Suprapubic skin (tissue), 4 donors: Measurements from ENCODE around the gene CCS. TPM values are rescaled to one million over a fixed set of nuclear protein-coding genes. Genes with fewer than 3 reads are reported as not detected.

Experiments used
- DNase-seq, 2 donors: peaks; one replicate each; pipeline ENCODE4 v3.0.0-alpha.2; 2019; ENCODE audit warnings: low spot score in 2 of 2
- H3K27ac ChIP-seq: fragments of 200-600 bp; sonication (generic); one replicate; pipeline ENCODE4 v1.5.1; 2019
- H3K27me3 ChIP-seq: fragments of 200-600 bp; sonication (generic); one replicate; pipeline ENCODE4 v1.5.1; 2019
- H3K36me3 ChIP-seq: fragments of 200-600 bp; sonication (generic); one replicate; pipeline ENCODE4 v1.5.1; 2019
- H3K4me1 ChIP-seq: fragments of 200-600 bp; sonication (generic); one replicate; pipeline ENCODE4 v1.5.1; 2019
- H3K4me3 ChIP-seq: fragments of 200-600 bp; sonication (generic); one replicate; pipeline ENCODE4 v1.5.1; 2019; ENCODE audit warnings: mild to moderate bottlenecking
- H3K9me3 ChIP-seq: fragments of 200-600 bp; sonication (generic); one replicate; pipeline ENCODE4 v1.5.1; 2019
- EP300 ChIP-seq: sonication (generic); formaldehyde crosslinking; IDR thresholded peaks from one replicate; pipeline ENCODE4 v1.6.1; 2017; ENCODE audit warnings: antibody characterized with exemption
- POLR2A ChIP-seq, 2 donors: fragments of 450-650 bp; IDR thresholded peaks; one replicate each; pipeline ENCODE4 v1.6.1; 2017; ENCODE audit warnings: antibody characterized with exemption in 2 of 2, mild to moderate bottlenecking in 2 of 2, moderate library complexity in 2 of 2
- POLR2AphosphoS5 ChIP-seq, 3 donors: sonication (generic); formaldehyde crosslinking; IDR thresholded peaks; one replicate each; pipeline ENCODE4 v1.6.1; 2017; ENCODE audit warnings: antibody characterized with exemption in 3 of 3
- WGBS: methylation state at CpG from one replicate; pipeline ENCODE4 v1.1.5; 2018; 5-methylcytosine and 5-hydroxymethylcytosine counted together
- total RNA-seq, 4 donors: library from RNA; depleted of rRNA; stranded (reverse); fragments of >200 nt; gene quantifications; one replicate each; pipeline ENCODE4 v1.1.0, GENCODE V29; 2016
- TF ChIP-seq, protein P1 (sequence below), 2 donors: fragments of 200-600 bp in 1 of 2; fragments of 450-650 bp in 1 of 2; sonication (generic) in 1 of 2; IDR thresholded peaks; one replicate each; pipeline ENCODE4 v1.5.1; 2016 to 2019; ENCODE audit warnings: antibody characterized with exemption in 2 of 2, mild to moderate bottlenecking in 1 of 2, moderate library complexity in 1 of 2

CCS gene
- total RNA-seq, 4 donors from 2014 or later, result 14.1 to 36.3 (median 20.2) TPM

DNA sequence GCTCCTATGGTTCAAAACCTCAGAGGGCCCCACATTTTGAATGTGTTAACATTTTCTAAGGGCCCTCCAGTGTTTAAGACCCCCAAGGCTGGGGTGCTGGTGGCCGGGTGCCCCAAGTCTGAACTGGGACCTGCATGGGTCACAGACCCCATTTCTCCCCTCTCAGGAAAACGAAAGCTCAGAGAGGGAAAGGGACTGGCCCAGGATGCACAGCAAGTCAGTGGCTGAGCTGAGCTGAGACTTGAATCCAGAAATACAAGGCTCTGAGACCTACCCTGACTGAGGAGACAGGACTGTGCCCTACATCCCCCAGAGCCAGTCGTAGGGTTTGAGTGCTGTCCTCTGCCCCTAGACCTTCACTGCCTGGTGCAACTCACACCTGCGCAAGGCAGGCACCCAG lies 42.1 kb upstream of the CCS start:
- Histone ChIP-seq H3K27ac (no peak overlapping the region), H3K4me3 (no peak overlapping the region), H3K27me3 (no peaks in the 10 kb centered on the region), H3K9me3 (no peaks in the 10 kb centered on the region), H3K4me1 (peaks cover 7% of the 10 kb centered on the region), H3K36me3 (no peaks in the 10 kb centered on the region)
- WGBS, result 88% methylated on average over 4 of the region's 4 CpGs
- DNase-seq, result no peak
- TF ChIP-seq, protein P1, sequence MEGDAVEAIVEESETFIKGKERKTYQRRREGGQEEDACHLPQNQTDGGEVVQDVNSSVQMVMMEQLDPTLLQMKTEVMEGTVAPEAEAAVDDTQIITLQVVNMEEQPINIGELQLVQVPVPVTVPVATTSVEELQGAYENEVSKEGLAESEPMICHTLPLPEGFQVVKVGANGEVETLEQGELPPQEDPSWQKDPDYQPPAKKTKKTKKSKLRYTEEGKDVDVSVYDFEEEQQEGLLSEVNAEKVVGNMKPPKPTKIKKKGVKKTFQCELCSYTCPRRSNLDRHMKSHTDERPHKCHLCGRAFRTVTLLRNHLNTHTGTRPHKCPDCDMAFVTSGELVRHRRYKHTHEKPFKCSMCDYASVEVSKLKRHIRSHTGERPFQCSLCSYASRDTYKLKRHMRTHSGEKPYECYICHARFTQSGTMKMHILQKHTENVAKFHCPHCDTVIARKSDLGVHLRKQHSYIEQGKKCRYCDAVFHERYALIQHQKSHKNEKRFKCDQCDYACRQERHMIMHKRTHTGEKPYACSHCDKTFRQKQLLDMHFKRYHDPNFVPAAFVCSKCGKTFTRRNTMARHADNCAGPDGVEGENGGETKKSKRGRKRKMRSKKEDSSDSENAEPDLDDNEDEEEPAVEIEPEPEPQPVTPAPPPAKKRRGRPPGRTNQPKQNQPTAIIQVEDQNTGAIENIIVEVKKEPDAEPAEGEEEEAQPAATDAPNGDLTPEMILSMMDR (IDR thresholded peaks at IDR 0.05), result no peak
- TF ChIP-seq POLR2AphosphoS5 (IDR thresholded peaks at IDR 0.05) (no peak), POLR2A (IDR thresholded peaks at IDR 0.05) (no peak), EP300 (no peak)

DNA sequence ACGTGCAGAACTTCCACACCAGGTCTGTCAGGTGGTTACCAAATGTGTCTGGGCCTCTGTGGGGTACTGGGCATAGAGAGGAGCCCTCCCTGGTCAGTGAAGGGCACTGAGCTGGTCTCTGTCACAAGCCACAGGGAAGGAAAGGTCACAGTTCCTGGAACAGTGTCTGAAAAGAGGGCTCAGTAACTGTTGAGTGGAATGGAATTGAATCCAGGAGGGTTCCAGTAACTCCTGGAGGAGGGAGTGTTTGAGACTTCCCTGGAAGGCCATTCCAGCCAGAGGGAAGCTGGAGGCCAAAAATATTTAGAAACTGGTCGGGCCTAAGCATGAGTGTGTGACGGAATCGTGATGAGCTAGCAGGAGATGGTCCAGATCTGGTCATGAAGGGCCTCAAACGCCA lies 38.4 kb upstream of the CCS start:
- DNase-seq, result no peak
- Histone ChIP-seq H3K4me3 (no peak overlapping the region), H3K27me3 (peaks cover 9% of the 10 kb centered on the region), H3K27ac (no peak overlapping the region), H3K9me3 (no peaks in the 10 kb centered on the region), H3K36me3 (no peaks in the 10 kb centered on the region), H3K4me1 (peaks cover 9% of the 10 kb centered on the region)
- 91% methylated on average over 4 of the region's 5 CpGs for WGBS
- no peak for TF ChIP-seq POLR2A (IDR thresholded peaks at IDR 0.05)
- TF ChIP-seq, protein P1 (IDR thresholded peaks at IDR 0.05), result no peak
- TF ChIP-seq EP300, result no peak
- TF ChIP-seq POLR2AphosphoS5 (IDR thresholded peaks at IDR 0.05), result no peak

DNA sequence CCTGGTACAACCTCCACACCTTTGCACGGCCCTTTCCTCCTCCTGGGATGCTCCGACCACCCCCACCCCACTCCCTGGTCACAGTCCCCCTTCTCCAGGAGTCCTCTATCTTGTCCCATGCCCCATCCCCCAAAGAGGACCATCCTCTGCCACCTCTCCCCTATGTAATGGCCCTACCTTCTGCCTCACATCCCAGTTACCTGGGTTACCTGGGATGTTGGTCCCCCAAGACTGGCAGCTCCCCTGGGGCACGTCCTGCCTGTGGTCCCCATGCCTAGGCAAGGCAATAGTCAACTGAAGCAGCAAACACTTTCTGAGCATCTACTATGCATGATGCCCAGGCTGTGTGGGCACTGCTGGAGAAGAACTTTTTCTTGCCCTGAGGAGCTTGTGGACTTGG lies 37.6 kb upstream of the CCS start:
- no peaks in the 10 kb centered on the region for H3K9me3 ChIP-seq
- no peaks in the 10 kb centered on the region for H3K36me3 ChIP-seq
- peaks cover 9% of the 10 kb centered on the region for H3K27me3 ChIP-seq
- H3K4me3 ChIP-seq, result no peak overlapping the region
- no peak overlapping the region for H3K27ac ChIP-seq
- H3K4me1 ChIP-seq, result peaks cover 10% of the 10 kb centered on the region
- WGBS, result 86% methylated on average over 3 of the region's 3 CpGs
- TF ChIP-seq, protein P1 (IDR thresholded peaks at IDR 0.05), result no peak
- no peak for TF ChIP-seq POLR2A (IDR thresholded peaks at IDR 0.05)
- no peak for TF ChIP-seq POLR2AphosphoS5 (IDR thresholded peaks at IDR 0.05)
- TF ChIP-seq EP300, result no peak
- no peak for DNase-seq

DNA sequence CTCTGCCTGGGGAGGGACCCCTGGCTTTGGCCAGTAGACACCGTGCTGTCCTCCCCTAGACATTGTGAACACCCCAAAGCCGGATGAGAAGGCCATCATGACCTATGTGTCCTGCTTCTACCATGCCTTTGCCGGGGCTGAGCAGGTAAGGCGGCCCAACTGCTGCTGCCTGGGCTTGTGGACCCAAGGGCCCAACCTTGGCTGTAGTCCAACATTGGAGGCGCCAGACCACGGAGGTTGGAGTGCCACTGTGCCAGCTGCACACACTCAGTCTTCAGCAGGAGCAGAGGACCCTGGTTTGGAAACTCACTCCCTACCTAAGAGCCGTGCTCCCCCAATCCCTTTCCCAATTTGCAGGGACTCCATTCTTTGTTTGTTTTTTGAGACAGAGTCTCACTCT lies 36.9 kb upstream of the CCS start:
- H3K9me3 ChIP-seq, result no peaks in the 10 kb centered on the region
- peaks cover 9% of the 10 kb centered on the region for H3K27me3 ChIP-seq
- no peak overlapping the region for H3K4me3 ChIP-seq
- no peaks in the 10 kb centered on the region for H3K36me3 ChIP-seq
- H3K4me1 ChIP-seq, result peaks cover 10% of the 10 kb centered on the region
- no peak for DNase-seq
- 75% methylated on average over 3 of the region's 7 CpGs for WGBS
- no peak for TF ChIP-seq EP300
- TF ChIP-seq, protein P1 (IDR thresholded peaks at IDR 0.05), result no peak
- no peak for TF ChIP-seq POLR2A (IDR thresholded peaks at IDR 0.05)
- no peak for TF ChIP-seq POLR2AphosphoS5 (IDR thresholded peaks at IDR 0.05)
- no peak overlapping the region for H3K27ac ChIP-seq

DNA sequence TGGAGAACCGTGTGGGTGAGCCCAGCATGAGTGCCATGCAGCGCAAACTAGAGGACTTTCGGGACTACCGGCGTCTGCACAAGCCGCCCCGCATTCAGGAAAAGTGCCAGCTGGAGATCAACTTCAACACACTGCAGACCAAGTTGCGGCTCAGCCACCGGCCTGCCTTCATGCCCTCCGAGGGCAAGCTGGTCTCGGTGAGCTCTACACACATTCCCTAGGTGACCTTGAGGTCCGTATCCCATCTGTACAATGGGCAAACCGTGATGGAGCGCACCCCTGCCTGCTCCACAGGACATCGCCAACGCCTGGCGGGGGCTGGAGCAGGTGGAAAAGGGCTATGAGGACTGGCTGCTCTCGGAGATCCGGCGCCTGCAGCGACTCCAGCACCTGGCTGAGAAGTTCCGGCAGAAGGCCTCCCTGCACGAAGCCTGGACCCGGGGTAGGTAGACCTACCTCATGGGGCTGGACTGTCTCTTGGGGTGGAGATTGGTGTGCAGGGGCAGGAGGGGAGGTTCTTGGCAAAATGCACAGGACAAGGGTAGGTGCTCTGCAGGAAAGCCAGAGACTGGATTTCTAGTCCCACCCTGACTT lies 35.2 kb upstream of the CCS start:
- Histone ChIP-seq H3K27me3 (peaks cover 9% of the 10 kb centered on the region), H3K4me3 (no peak overlapping the region), H3K9me3 (no peaks in the 10 kb centered on the region), H3K36me3 (no peaks in the 10 kb centered on the region), H3K27ac (no peak overlapping the region), H3K4me1 (peaks cover 10% of the 10 kb centered on the region)
- no peak for DNase-seq
- TF ChIP-seq POLR2AphosphoS5 (IDR thresholded peaks at IDR 0.05), result no peak
- TF ChIP-seq EP300, result no peak
- TF ChIP-seq, protein P1 (IDR thresholded peaks at IDR 0.05), result no peak
- TF ChIP-seq POLR2A (IDR thresholded peaks at IDR 0.05), result no peak
- 97% methylated on average over 7 of the region's 24 CpGs for WGBS
